GM10847 (cell line): Measurements from ENCODE around the gene TYW1B.

Source experiments
- POLR2A ChIP-seq: IDR thresholded peaks from 2 replicates; pipeline ENCODE4 v1.6.1; 2011; ENCODE audit not compliant: insufficient read length; ENCODE audit errors: extremely low read depth

TYW1B gene

GRCh38 chr7:72706521-72706920, 121.5 kb downstream of the TYW1B start:
- TF ChIP-seq POLR2A, result no peak

- no peak for TF ChIP-seq POLR2A
Observed at GRCh38 chr7:72704894-72705293, 123.1 kb downstream of the TYW1B start.

GRCh38 chr7:72674394-72674793, 153.6 kb downstream of the TYW1B start:
- no peak for TF ChIP-seq POLR2A

- TF ChIP-seq POLR2A, result no peak
Observed at GRCh38 chr7:72622532-72622931, 205.5 kb downstream of the TYW1B start.

GRCh38 chr7:72603073-72603472, 224.9 kb downstream of the TYW1B start:
- no peak for TF ChIP-seq POLR2A

GRCh38 chr7:72577107-72577506, 250.9 kb downstream of the TYW1B start:
- no peak for TF ChIP-seq POLR2A

GRCh38 chr7:72540923-72541322, 287.1 kb downstream of the TYW1B start:
- TF ChIP-seq POLR2A, result no peak

- TF ChIP-seq POLR2A, result no peak
Observed at GRCh38 chr7:72540106-72540611, 287.8 kb downstream of the TYW1B start.

- TF ChIP-seq POLR2A, result no peak
Observed at GRCh38 chr7:72539702-72540101, 288.3 kb downstream of the TYW1B start.

GRCh38 chr7:72538856-72539255, 289.1 kb downstream of the TYW1B start:
- TF ChIP-seq POLR2A, result no peak

GRCh38 chr7:72538147-72538546, 289.9 kb downstream of the TYW1B start:
- no peak for TF ChIP-seq POLR2A
